Activated CD4-positive, alpha-beta memory T cell treated with anti-CD3 and anti-CD28 coated beads, Interleukin-2, amount 10 ng/mL, durations not matched to agents 7 days and 5 days (primary cell): Measurements from ENCODE around the gene CROCC. TPM values are rescaled to one million over a fixed set of nuclear protein-coding genes. Genes with fewer than 3 reads are reported as not detected.

ENCODE experiments used
- CTCF ChIA-PET: fragments of 350-600 bp; sonication (Branson Sonifier 250); formaldehyde crosslinking; loops from one replicate; lab custom pipeline; 2021; ENCODE audit warnings: antibody characterized with exemption, inconsistent platforms; lab: Charles Lee
- POLR2A ChIA-PET: fragments of 350-600 bp; sonication (Branson Sonifier 250); formaldehyde crosslinking; loops from one replicate; lab custom pipeline; 2021; ENCODE audit warnings: antibody characterized with exemption; lab: Charles Lee
- DNase-seq: peaks from one replicate; pipeline ENCODE4 v3.0.0-alpha.2; 2020
- H3K27ac Mint-ChIP-seq: one replicate; pipeline ENCODE4 v1.8.0; 2021; ENCODE audit warnings: mild to moderate bottlenecking, mixed read lengths
- H3K27me3 Mint-ChIP-seq: one replicate; pipeline ENCODE4 v1.8.0; 2021; ENCODE audit warnings: mixed read lengths
- H3K36me3 Mint-ChIP-seq: one replicate; pipeline ENCODE4 v1.8.0; 2021; ENCODE audit warnings: low read depth, mixed read lengths
- H3K4me1 Mint-ChIP-seq: one replicate; pipeline ENCODE4 v1.8.0; 2021; ENCODE audit warnings: mixed read lengths
- H3K4me3 Mint-ChIP-seq: one replicate; pipeline ENCODE4 v1.8.0; 2021; ENCODE audit warnings: mild to moderate bottlenecking, mixed read lengths
- H3K9me3 Mint-ChIP-seq: one replicate; pipeline ENCODE4 v1.8.0; 2021; ENCODE audit warnings: mixed read lengths
- total RNA-seq, 2 experiments: library from RNA; stranded (reverse); gene quantifications; one replicate each; pipeline ENCODE4 v1.2.3, GENCODE V29; 2021

Gene CROCC
- total RNA-seq, 2 experiments from 2014 or later, result 18.3 to 18.8 TPM

- Mint-ChIP-seq H3K9me3 (no peaks in the 10 kb centered on the region), H3K4me3 (no peak overlapping the region), H3K27ac (no peak overlapping the region), H3K27me3 (no peaks in the 10 kb centered on the region), H3K36me3 (peaks cover 13% of the 10 kb centered on the region), H3K4me1 (no peaks in the 10 kb centered on the region)
- ChIA-PET POLR2A (no interaction called here), CTCF (no interaction called here)
- DNase-seq, result no peak
These were observed 70.9 kb downstream of the CROCC start for GRCh38 chr1:16992675-16993074.

GRCh38 chr1:16993521-16994038 lies 71.8 kb downstream of the CROCC start:
- H3K4me1 Mint-ChIP-seq, result no peaks in the 10 kb centered on the region
- H3K4me3 Mint-ChIP-seq, result no peak overlapping the region
- ChIA-PET POLR2A (no interaction called here), CTCF (no interaction called here)
- no peak for DNase-seq
- H3K27me3 Mint-ChIP-seq, result no peaks in the 10 kb centered on the region
- H3K27ac Mint-ChIP-seq, result no peak overlapping the region
- H3K36me3 Mint-ChIP-seq, result peaks cover 16% of the 10 kb centered on the region
- no peaks in the 10 kb centered on the region for H3K9me3 Mint-ChIP-seq

- Mint-ChIP-seq H3K4me3 (no peak overlapping the region), H3K27ac (no peak overlapping the region), H3K9me3 (no peaks in the 10 kb centered on the region), H3K36me3 (peaks cover 17% of the 10 kb centered on the region), H3K4me1 (no peaks in the 10 kb centered on the region), H3K27me3 (no peaks in the 10 kb centered on the region)
- CTCF ChIA-PET, result no interaction called here
- no peak for DNase-seq
- POLR2A ChIA-PET, result no interaction called here
These were observed 75.1 kb downstream of the CROCC start for GRCh38 chr1:16996845-16997244.

GRCh38 chr1:16998589-16998988 lies 76.9 kb downstream of the CROCC start:
- Mint-ChIP-seq H3K27ac (no peak overlapping the region), H3K27me3 (no peaks in the 10 kb centered on the region), H3K4me1 (no peaks in the 10 kb centered on the region), H3K36me3 (peaks cover 17% of the 10 kb centered on the region), H3K9me3 (no peaks in the 10 kb centered on the region), H3K4me3 (no peak overlapping the region)
- POLR2A ChIA-PET, result no interaction called here
- no peak for DNase-seq
- CTCF ChIA-PET, result no interaction called here

- no peaks in the 10 kb centered on the region for H3K9me3 Mint-ChIP-seq
These were observed 78.1 kb downstream of the CROCC start for GRCh38 chr1:16999863-17000262.

GRCh38 chr1:17001760-17002523 lies 80.2 kb downstream of the CROCC start:
- CTCF ChIA-PET, result interaction anchor here (1.2 kb wide), 1 partner anchor 41 kb away, joined by 3 read pairs; no protein-coding TSS in a partner anchor
- Mint-ChIP-seq H3K4me1 (no peaks in the 10 kb centered on the region), H3K36me3 (peaks cover 22% of the 10 kb centered on the region), H3K4me3 (no peak overlapping the region), H3K27ac (no peak overlapping the region), H3K27me3 (no peaks in the 10 kb centered on the region), H3K9me3 (no peaks in the 10 kb centered on the region)
- POLR2A ChIA-PET, result no interaction called here
- DNase-seq, result no peak

More at GRCh38 chr1:16999863-17000262, 78.1 kb downstream of the CROCC start:
- Mint-ChIP-seq H3K36me3 (peaks cover 26% of the 10 kb centered on the region), H3K27ac (no peak overlapping the region), H3K4me1 (no peaks in the 10 kb centered on the region), H3K4me3 (no peak overlapping the region), H3K27me3 (no peaks in the 10 kb centered on the region)
- no peak for DNase-seq
- ChIA-PET POLR2A (interaction anchor here (1.1 kb wide), 1 partner anchor 12 kb away, joined by 3 read pairs; no protein-coding TSS in a partner anchor), CTCF (no interaction called here)

GRCh38 chr1:17002524-17002902 lies 80.8 kb downstream of the CROCC start:
- Mint-ChIP-seq H3K36me3 (peaks cover 22% of the 10 kb centered on the region), H3K27me3 (no peaks in the 10 kb centered on the region), H3K4me1 (no peaks in the 10 kb centered on the region), H3K4me3 (no peak overlapping the region), H3K27ac (no peak overlapping the region), H3K9me3 (no peaks in the 10 kb centered on the region)
- CTCF ChIA-PET, result no interaction called here
- no peak for DNase-seq
- POLR2A ChIA-PET, result no interaction called here

GRCh38 chr1:17004466-17005364 lies 83.0 kb downstream of the CROCC start:
- H3K4me1 Mint-ChIP-seq, result peaks cover 5% of the 10 kb centered on the region
- CTCF ChIA-PET, result interaction anchor here (1.9 kb wide), 1 partner anchor 44 kb away, joined by 7 read pairs; no protein-coding TSS in a partner anchor
- no peak for DNase-seq
- H3K9me3 Mint-ChIP-seq, result no peaks in the 10 kb centered on the region
- POLR2A ChIA-PET, result no interaction called here
- peaks cover 11% of the 10 kb centered on the region for H3K36me3 Mint-ChIP-seq
- H3K27me3 Mint-ChIP-seq, result no peaks in the 10 kb centered on the region
- no peak overlapping the region for H3K4me3 Mint-ChIP-seq
- H3K27ac Mint-ChIP-seq, result no peak overlapping the region

- Mint-ChIP-seq H3K4me1 (peaks cover 11% of the 10 kb centered on the region), H3K36me3 (peaks cover 13% of the 10 kb centered on the region), H3K9me3 (no peaks in the 10 kb centered on the region), H3K27me3 (no peaks in the 10 kb centered on the region), H3K27ac (no peak overlapping the region), H3K4me3 (no peak overlapping the region)
- no peak for DNase-seq
- POLR2A ChIA-PET, result interaction anchor here (0.6 kb wide), 1 partner anchor 43 kb away, joined by 3 read pairs; no protein-coding TSS in a partner anchor
- CTCF ChIA-PET, result no interaction called here
These were observed 83.6 kb downstream of the CROCC start for GRCh38 chr1:17005365-17005740.

GRCh38 chr1:17007121-17007520 lies 85.4 kb downstream of the CROCC start:
- DNase-seq, result no peak
- CTCF ChIA-PET, result interaction anchor here (0.7 kb wide), 1 partner anchor 591 kb away, joined by 3 read pairs; no protein-coding TSS in a partner anchor

GRCh38 chr1:17008208-17008855 lies 86.6 kb downstream of the CROCC start:
- peaks cover 14% of the 10 kb centered on the region for H3K36me3 Mint-ChIP-seq
- no peak overlapping the region for H3K27ac Mint-ChIP-seq
- ChIA-PET POLR2A (no interaction called here), CTCF (interaction anchor here (0.7 to 0.8 kb wide), 2 partner anchors 59 to 1684 kb away, joined by 3 read pairs; no protein-coding TSS in a partner anchor)
- no peaks in the 10 kb centered on the region for H3K9me3 Mint-ChIP-seq
- DNase-seq, result no peak
- H3K27me3 Mint-ChIP-seq, result peaks cover 9% of the 10 kb centered on the region
- H3K4me3 Mint-ChIP-seq, result no peak overlapping the region
- peaks cover 29% of the 10 kb centered on the region for H3K4me1 Mint-ChIP-seq

More at GRCh38 chr1:17007121-17007520, 85.4 kb downstream of the CROCC start:
- POLR2A ChIA-PET, result no interaction called here
- Mint-ChIP-seq H3K9me3 (no peaks in the 10 kb centered on the region), H3K4me3 (no peak overlapping the region), H3K36me3 (peaks cover 14% of the 10 kb centered on the region), H3K27ac (no peak overlapping the region), H3K4me1 (peaks cover 20% of the 10 kb centered on the region), H3K27me3 (peaks cover 2% of the 10 kb centered on the region)

- ChIA-PET POLR2A (interaction anchor here (1.1 to 1.5 kb wide), 2 partner anchors 22 to 24 kb away, joined by 3 to 7 read pairs; no protein-coding TSS in a partner anchor), CTCF (interaction anchor here (1.8 kb wide), 1 partner anchor 49 kb away, joined by 6 read pairs; no protein-coding TSS in a partner anchor)
- Mint-ChIP-seq H3K27ac (no peak overlapping the region), H3K27me3 (peaks cover 9% of the 10 kb centered on the region), H3K36me3 (peaks cover 5% of the 10 kb centered on the region), H3K4me3 (no peak overlapping the region), H3K4me1 (peaks cover 34% of the 10 kb centered on the region), H3K9me3 (no peaks in the 10 kb centered on the region)
- no peak for DNase-seq
These were observed 88.0 kb downstream of the CROCC start for GRCh38 chr1:17009706-17010105.
